HepG2 (cell line): ENCODE measurements around the gene FGF21. TPM values are rescaled to one million over a fixed set of nuclear protein-coding genes. Genes with fewer than 3 reads are reported as not detected.

Experiments used
- JUN ChIP-seq: sonication (generic); formaldehyde crosslinking; IDR thresholded peaks from 2 replicates; pipeline ENCODE4 v1.4.0; 2020; ENCODE audit warnings: mild to moderate bottlenecking, missing genetic modification reagents
- NPAS2 ChIP-seq: sonication (generic); formaldehyde crosslinking; IDR thresholded peaks from 2 replicates; pipeline ENCODE4 v1.8.0; 2022; ENCODE audit warnings: mild to moderate bottlenecking, missing genetic modification reagents, borderline replicate concordance
- NR2F1 ChIP-seq, 2 experiments: fragments of 450-650 bp in 1 of 2; formaldehyde crosslinking in 1 of 2; IDR thresholded peaks; 2 replicates each; pipeline versions ENCODE4 v1.5.0 to v1.6.1; 2016 to 2020; ENCODE audit warnings: mild to moderate bottlenecking in 1 of 2, missing compliant biosample characterization in 1 of 2, missing genetic modification reagents in 1 of 2, moderate library complexity in 1 of 2
- PCBP2 ChIP-seq: fragments of 200-400 bp; formaldehyde crosslinking; optimal IDR thresholded peaks from 2 replicates; pipeline ENCODE3; 2018; ENCODE audit warnings: low read length, low read depth; ENCODE audit not compliant: poor library complexity, severe bottlenecking
- PPARG ChIP-seq: conservative IDR thresholded peaks from 2 replicates; pipeline ENCODE4 v1.6.1; 2016; ENCODE audit warnings: missing biosample characterization, missing genetic modification reagents
- SETDB1 ChIP-seq: sonication (generic); formaldehyde crosslinking; IDR thresholded peaks from 2 replicates; pipeline ENCODE4 v1.5.1; 2020; ENCODE audit warnings: missing genetic modification reagents, mild to moderate bottlenecking, borderline replicate concordance
- ZMAT3 ChIP-seq: sonication (generic); formaldehyde crosslinking; conservative IDR thresholded peaks from 2 replicates; pipeline ENCODE4 v1.7.0; 2021; ENCODE audit warnings: missing genetic modification reagents
- ZNF101 ChIP-seq: sonication (generic); formaldehyde crosslinking; IDR thresholded peaks from 2 replicates; pipeline ENCODE4 v1.4.0; 2020; ENCODE audit warnings: mild to moderate bottlenecking, low read depth, missing genetic modification reagents, borderline replicate concordance
- ZNF12 ChIP-seq: sonication (generic); formaldehyde crosslinking; IDR thresholded peaks from 2 replicates; pipeline ENCODE4 v1.5.0; 2020; ENCODE audit warnings: missing genetic modification reagents
- ZNF30 ChIP-seq: sonication (generic); formaldehyde crosslinking; IDR thresholded peaks from 2 replicates; pipeline ENCODE4 v1.5.0; 2020; ENCODE audit warnings: mild to moderate bottlenecking, missing genetic modification reagents
- ZNF569 ChIP-seq: sonication (generic); formaldehyde crosslinking; IDR thresholded peaks from 2 replicates; pipeline ENCODE4 v1.5.0; 2020; ENCODE audit warnings: mild to moderate bottlenecking, missing genetic modification reagents, moderate library complexity, borderline replicate concordance
- ZNF616 ChIP-seq: sonication (generic); formaldehyde crosslinking; IDR thresholded peaks from 2 replicates; pipeline ENCODE4 v1.5.0; 2020; ENCODE audit warnings: low read depth, mild to moderate bottlenecking, missing genetic modification reagents
- ZSCAN29 ChIP-seq: sonication (generic); formaldehyde crosslinking; conservative IDR thresholded peaks from 2 replicates; pipeline ENCODE4 v1.4.0; 2020; ENCODE audit warnings: mild to moderate bottlenecking, missing genetic modification reagents
- polyA plus RNA-seq, 8 experiments: library from polyadenylated mRNA; depleted of rRNA in 3 of 8; stranded (reverse) in 7 of 8; unstranded in 1 of 8; fragments of >200 nt; fragmentation: Illumina TruSeq in 4 of 8; extraction: Trizol in 4 of 8; gene quantifications; 2 replicates each; pipeline versions ENCODE4 v1.2.1 to v1.2.3, GENCODE V29; 2011 to 2016; ENCODE audit warnings: low read depth in 4 of 8, missing spikeins in 1 of 8, mixed read lengths in 1 of 8; ENCODE audit not compliant: insufficient read depth in 1 of 8
- total RNA-seq, 5 experiments: library from RNA; depleted of rRNA; stranded (reverse); fragments of >200 nt; fragmentation: Illumina TruSeq; extraction: Trizol; gene quantifications; 2 replicates each; pipeline ENCODE4 v1.2.3, GENCODE V29; 2016; ENCODE audit warnings: low read depth in 1 of 5
- TF ChIP-seq, protein P1 (sequence below): sonication (generic); formaldehyde crosslinking; IDR thresholded peaks from 2 replicates; pipeline ENCODE4 v1.9.0; 2022; ENCODE audit warnings: missing genetic modification reagents, mild to moderate bottlenecking, borderline replicate concordance
- TF ChIP-seq, protein P2 (sequence below): sonication (generic); formaldehyde crosslinking; IDR thresholded peaks from 2 replicates; pipeline ENCODE4 v1.5.1; 2020; ENCODE audit warnings: missing genetic modification reagents, mild to moderate bottlenecking, borderline replicate concordance
- TF ChIP-seq, protein P3 (sequence below): IDR thresholded peaks from 2 replicates; pipeline ENCODE4 v1.6.1; 2012; ENCODE audit warnings: low read depth, low read length, improper control_type of control experiment
- TF ChIP-seq, protein P4 (sequence below): sonication (generic); formaldehyde crosslinking; IDR thresholded peaks from 2 replicates; pipeline ENCODE4 v1.5.0; 2020; ENCODE audit warnings: missing genetic modification reagents

FGF21 gene
- total and polyA plus RNA-seq, 2 of the 13 experiments (the other 11 are each of a cell fraction or from before 2014, with no cell fraction given): 0.17 TPM; not detected in 1

DNA sequence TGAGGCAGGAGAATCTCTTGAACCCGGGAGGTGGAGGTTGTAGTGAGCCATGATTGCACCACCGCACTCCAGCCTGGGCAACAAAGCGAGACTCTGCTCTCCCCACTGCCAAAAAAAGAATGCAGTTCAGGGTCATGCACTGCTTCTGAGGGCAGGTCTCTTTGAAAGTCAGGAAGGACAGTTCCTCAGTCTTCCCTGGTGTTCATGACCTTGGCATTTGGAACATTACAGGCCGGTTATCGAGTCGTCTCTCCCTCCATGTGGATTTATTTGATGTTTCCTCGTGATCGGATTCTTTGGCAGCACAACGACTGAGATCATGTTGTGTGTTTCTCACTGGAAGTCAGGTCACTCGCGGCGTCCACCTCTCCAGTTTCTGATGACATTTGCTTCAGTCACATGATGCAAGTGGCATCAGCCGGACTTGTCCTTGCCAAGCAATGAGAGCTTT, 17.2 kb downstream of the FGF21 start (continued):
- no peak for TF ChIP-seq NPAS2 (CRISPR knock-in tag)
- TF ChIP-seq SETDB1 (CRISPR knock-in tag): no peak
- no peak for TF ChIP-seq ZNF616 (CRISPR knock-in tag)
- no peak for TF ChIP-seq ZNF30 (CRISPR knock-in tag)
- TF ChIP-seq JUN (CRISPR knock-in tag): peak; percentile 23; the same call in 1 of the 2 replicates
- TF ChIP-seq ZNF12 (CRISPR knock-in tag): 0 out of 2 replicates have a peak, but pooled peaks have one; percentile 27
- TF ChIP-seq, protein P1, sequence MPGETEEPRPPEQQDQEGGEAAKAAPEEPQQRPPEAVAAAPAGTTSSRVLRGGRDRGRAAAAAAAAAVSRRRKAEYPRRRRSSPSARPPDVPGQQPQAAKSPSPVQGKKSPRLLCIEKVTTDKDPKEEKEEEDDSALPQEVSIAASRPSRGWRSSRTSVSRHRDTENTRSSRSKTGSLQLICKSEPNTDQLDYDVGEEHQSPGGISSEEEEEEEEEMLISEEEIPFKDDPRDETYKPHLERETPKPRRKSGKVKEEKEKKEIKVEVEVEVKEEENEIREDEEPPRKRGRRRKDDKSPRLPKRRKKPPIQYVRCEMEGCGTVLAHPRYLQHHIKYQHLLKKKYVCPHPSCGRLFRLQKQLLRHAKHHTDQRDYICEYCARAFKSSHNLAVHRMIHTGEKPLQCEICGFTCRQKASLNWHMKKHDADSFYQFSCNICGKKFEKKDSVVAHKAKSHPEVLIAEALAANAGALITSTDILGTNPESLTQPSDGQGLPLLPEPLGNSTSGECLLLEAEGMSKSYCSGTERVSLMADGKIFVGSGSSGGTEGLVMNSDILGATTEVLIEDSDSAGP (CRISPR knock-in tag): 0 out of 2 replicates have a peak, but pooled peaks have one; percentile 25
- no peak for TF ChIP-seq ZMAT3 (CRISPR knock-in tag)
- TF ChIP-seq ZNF101 (CRISPR knock-in tag): no peak
- TF ChIP-seq, protein P2, sequence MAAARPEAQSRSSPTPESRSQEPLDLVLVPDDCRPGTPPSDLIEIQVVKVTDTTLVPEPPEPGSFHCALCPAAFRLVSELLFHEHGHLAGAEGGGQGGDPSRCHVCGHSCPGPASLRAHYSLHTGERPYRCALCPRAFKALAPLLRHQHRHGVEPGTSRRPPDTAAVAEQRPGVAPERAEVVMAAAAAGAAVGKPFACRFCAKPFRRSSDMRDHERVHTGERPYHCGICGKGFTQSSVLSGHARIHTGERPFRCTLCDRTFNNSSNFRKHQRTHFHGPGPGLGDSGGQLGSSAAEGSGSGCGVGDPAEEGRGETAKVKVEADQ (CRISPR knock-in tag): no peak
- peak; percentile 58 to 61; a peak in 3 of 4 replicates for TF ChIP-seq NR2F1 (CRISPR knock-in tag; IDR thresholded peaks at IDR 0.05)
- no peak for TF ChIP-seq ZNF569 (CRISPR knock-in tag)
- TF ChIP-seq, protein P3, sequence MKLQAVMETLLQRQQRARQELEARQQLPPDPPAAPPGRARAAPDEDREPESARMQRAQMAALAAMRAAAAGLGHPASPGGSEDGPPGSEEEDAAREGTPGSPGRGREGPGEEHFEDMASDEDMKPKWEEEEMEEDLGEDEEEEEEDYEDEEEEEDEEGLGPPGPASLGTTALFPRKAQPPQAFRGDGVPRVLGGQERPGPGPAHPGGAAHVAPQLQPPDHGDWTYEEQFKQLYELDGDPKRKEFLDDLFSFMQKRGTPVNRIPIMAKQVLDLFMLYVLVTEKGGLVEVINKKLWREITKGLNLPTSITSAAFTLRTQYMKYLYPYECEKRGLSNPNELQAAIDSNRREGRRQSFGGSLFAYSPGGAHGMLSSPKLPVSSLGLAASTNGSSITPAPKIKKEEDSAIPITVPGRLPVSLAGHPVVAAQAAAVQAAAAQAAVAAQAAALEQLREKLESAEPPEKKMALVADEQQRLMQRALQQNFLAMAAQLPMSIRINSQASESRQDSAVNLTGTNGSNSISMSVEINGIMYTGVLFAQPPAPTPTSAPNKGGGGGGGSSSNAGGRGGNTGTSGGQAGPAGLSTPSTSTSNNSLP: peak; percentile 72
- TF ChIP-seq ZSCAN29: no peak
- TF ChIP-seq PCBP2: no peak
- no peak for TF ChIP-seq PPARG (CRISPR knock-in tag)
- TF ChIP-seq, protein P4, sequence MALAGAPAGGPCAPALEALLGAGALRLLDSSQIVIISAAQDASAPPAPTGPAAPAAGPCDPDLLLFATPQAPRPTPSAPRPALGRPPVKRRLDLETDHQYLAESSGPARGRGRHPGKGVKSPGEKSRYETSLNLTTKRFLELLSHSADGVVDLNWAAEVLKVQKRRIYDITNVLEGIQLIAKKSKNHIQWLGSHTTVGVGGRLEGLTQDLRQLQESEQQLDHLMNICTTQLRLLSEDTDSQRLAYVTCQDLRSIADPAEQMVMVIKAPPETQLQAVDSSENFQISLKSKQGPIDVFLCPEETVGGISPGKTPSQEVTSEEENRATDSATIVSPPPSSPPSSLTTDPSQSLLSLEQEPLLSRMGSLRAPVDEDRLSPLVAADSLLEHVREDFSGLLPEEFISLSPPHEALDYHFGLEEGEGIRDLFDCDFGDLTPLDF (CRISPR knock-in tag): no peak
